HG02884 (cell line): ENCODE measurements around the gene KIF5C.

ENCODE experiments used
- ATAC-seq: cut with Tn5 transposase; IDR thresholded peaks from one replicate; pipeline ENCODE4 v1.9.1; 2021; ENCODE audit warnings: mild to moderate bottlenecking, moderate library complexity; ENCODE audit not compliant: unreplicated experiment

The KIF5C gene

GRCh38 chr2:149068225-149068995, 193.4 kb downstream of the KIF5C start:
- no peak for ATAC-seq

GRCh38 chr2:149068996-149069888, 194.2 kb downstream of the KIF5C start:
- no peak for ATAC-seq

DNA sequence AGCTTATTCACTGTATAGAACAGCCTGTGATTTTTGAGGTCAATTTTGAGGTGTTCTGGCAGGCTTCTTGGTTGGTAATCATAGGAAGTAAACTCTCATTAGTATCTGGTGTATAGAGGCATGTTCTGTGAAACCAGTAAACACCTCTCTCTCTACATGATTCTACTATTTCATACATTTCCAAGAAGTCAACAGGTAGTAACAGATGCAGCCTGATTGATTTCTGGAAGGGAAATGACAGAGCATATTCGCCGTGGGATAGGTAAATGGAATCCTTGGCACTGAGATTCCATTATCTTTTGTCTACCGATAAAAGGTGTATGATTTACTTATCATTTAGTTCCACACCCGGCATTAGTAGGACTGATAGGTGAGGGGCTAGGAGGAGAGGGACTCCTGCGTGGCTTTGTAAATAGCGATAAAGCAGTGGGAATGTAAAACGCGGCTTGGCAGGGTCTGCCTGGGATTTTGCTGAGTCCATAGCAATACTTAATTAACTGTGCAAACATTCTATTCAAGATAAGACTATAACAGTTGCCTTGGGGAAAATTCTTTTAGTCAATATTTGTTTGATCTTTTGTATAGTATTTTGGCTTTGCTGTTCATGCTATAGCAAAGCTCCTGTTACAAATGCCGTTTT, 195.8 kb downstream of the KIF5C start:
- no peak for ATAC-seq

DNA sequence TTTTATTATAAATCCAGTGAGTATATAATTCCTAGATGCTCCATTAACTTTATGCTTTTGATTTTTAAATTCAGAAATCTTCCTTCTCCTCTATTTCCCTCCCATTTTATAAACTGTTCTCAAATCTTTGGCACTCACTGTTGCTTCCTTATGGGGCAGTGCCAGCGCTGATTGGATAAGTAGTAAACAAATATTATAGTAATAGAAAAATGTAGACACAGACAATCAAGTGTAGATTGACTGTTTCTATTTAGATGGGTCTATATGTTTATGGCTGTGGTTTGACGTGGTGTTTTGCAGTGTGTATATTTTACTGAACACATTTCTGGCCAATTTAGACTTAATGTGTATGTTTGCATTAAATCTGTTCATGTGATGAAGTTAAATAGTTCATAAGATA, 200.1 kb downstream of the KIF5C start:
- ATAC-seq: no peak

GRCh38 chr2:149075853-149076252, 200.8 kb downstream of the KIF5C start:
- no peak for ATAC-seq
